D721Med (cell line): ENCODE data around the gene METTL17.

Experiments
- DNase-seq: peaks from one replicate; pipeline ENCODE4 v3.0.0; 2011; ENCODE audit warnings: low spot score; ENCODE audit not compliant: insufficient read length
- FAIRE-seq: peaks from 2 replicates; lab custom pipeline; 2011; peaks lifted over from hg19 to GRCh38; lab: Jason Lieb, UNC
- TF ChIP-seq, protein P1 (sequence below): IDR thresholded peaks from 2 replicates; pipeline ENCODE4 v1.5.1; 2012; ENCODE audit warnings: mild to moderate bottlenecking, control low read depth; ENCODE audit not compliant: insufficient read depth; ENCODE audit errors: missing control alignments

METTL17 gene

DNA sequence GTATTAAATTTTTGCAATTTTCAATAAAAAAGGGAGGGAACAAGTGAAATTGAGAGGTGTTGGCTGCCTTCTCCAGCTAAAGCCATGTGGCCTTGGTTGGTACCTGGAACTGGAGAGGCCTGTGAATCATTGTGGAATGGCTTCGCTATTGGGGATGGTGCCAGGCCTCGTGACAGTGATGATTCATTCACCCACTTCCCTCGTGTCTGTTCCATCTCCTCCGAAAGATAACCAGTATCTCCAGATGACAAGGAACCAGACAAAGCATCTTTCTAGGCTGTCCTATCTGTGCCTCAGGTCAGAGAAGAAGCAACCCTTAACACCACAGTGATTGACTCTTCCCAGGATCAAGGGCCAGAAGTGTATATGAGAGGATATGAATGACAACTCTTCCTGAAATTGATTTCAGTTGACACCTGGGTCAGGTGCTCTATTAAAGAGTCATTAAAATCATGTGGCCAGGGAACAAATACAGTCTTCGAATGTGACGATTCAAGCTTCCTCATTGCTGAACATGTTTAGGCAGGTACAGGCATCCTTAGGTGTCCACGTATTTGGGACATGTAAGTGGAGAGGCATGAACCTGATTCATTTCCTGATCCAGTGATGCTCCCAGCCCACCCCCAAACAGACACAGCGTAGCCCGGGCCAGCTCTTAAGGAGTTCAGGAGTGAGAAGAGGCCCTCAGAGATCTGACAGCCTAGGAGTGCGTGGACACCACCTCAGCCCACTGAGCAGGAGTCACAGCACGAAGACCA is 52.1 kb downstream of the METTL17 start, which contains the start of gene RNASE7:
Gene RNASE7 (plus strand): TSS at position 687 of the 758 bp plus-strand sequence. CDS start 631 bp downstream, outside the sequence.
- FAIRE-seq: no peak
- TF ChIP-seq, protein P1, sequence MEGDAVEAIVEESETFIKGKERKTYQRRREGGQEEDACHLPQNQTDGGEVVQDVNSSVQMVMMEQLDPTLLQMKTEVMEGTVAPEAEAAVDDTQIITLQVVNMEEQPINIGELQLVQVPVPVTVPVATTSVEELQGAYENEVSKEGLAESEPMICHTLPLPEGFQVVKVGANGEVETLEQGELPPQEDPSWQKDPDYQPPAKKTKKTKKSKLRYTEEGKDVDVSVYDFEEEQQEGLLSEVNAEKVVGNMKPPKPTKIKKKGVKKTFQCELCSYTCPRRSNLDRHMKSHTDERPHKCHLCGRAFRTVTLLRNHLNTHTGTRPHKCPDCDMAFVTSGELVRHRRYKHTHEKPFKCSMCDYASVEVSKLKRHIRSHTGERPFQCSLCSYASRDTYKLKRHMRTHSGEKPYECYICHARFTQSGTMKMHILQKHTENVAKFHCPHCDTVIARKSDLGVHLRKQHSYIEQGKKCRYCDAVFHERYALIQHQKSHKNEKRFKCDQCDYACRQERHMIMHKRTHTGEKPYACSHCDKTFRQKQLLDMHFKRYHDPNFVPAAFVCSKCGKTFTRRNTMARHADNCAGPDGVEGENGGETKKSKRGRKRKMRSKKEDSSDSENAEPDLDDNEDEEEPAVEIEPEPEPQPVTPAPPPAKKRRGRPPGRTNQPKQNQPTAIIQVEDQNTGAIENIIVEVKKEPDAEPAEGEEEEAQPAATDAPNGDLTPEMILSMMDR: no peak

DNA sequence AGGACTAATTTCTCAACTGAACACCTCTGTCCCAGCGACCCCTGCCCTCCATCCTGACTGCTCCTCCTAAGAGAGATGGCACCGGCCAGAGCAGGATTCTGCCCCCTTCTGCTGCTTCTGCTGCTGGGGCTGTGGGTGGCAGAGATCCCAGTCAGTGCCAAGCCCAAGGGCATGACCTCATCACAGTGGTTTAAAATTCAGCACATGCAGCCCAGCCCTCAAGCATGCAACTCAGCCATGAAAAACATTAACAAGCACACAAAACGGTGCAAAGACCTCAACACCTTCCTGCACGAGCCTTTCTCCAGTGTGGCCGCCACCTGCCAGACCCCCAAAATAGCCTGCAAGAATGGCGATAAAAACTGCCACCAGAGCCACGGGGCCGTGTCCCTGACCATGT is 53.1 kb downstream of the METTL17 start:
- no peak for FAIRE-seq

More for the DNA sequence above, 52.1 kb downstream of the METTL17 start, which contains the start of gene RNASE7:
- no peak for DNase-seq

DNA sequence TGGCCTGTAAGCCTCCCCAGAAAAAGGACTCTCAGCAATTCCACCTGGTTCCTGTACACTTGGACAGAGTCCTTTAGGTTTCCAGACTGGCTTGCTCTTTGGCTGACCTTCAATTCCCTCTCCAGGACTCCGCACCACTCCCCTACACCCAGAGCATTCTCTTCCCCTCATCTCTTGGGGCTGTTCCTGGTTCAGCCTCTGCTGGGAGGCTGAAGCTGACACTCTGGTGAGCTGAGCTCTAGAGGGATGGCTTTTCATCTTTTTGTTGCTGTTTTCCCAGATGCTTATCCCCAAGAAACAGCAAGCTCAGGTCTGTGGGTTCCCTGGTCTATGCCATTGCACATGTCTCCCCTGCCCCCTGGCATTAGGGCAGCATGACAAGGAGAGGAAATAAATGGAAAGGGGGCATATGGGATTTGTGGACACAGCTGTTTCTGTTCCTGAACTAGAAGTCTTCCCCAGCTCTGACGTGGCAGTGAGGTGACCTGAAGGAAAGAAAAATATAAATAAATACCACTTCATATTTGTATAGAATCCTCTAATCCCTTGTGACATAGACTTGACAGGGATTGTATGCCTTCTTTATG is 53.7 kb downstream of the METTL17 start:
- FAIRE-seq (no peak), DNase-seq (no peak)
- TF ChIP-seq, protein P1: no peak

More for the DNA sequence above, 53.1 kb downstream of the METTL17 start:
- TF ChIP-seq, protein P1: no peak
- no peak for DNase-seq

DNA sequence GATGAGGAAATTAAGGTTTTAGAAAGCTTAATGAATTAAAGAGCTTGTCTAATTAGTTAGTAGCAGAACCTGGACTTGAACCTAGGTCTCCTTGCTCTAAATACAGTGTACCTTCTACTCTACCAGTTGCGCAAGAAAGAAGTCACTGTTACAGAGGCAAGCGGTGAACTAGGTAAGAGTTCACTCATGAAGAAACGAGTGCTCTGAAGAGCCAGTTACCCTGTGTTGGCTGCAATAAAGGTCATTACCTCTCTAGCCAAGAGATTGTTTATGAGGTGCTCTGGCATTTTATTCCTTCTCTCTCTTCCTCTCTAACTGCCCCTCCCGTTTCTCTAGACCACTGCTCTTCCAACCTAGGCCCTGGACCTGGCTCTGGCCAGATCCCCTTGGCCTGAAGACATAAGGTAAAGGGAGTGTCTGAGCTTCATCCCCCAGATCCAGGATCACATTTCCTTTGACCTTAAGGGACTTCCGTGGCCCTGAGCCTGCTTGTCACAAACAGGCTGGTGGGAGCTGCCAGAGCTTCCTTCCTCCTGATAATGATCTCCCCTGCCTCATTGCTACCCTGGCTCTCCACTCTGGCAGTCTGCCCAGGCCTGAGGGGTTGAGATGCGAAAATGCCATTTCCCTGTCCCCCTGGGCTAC is 54.3 kb downstream of the METTL17 start:
- DNase-seq (no peak), FAIRE-seq (no peak)
- TF ChIP-seq, protein P1: no peak
